Stimulated activated CD4-positive, alpha-beta T cell treated with anti-CD3 and anti-CD28 coated beads, Interleukin-1b, Interleukin-23, amount 100 ng/mL, for 1 hour (primary cell): ENCODE data around the gene PCDHA4.
"Not testable (repeated sequence)": the region's sequence is repeated elsewhere in the genome, so short reads cannot be mapped to it uniquely, and the experiment has no call there.

Experiments used
- DNase-seq, 2 donors: peaks; one replicate each; pipeline ENCODE4 v3.0.0-alpha.2; 2020; ENCODE audit warnings: low read depth in 2 of 2

The PCDHA4 gene

DNA sequence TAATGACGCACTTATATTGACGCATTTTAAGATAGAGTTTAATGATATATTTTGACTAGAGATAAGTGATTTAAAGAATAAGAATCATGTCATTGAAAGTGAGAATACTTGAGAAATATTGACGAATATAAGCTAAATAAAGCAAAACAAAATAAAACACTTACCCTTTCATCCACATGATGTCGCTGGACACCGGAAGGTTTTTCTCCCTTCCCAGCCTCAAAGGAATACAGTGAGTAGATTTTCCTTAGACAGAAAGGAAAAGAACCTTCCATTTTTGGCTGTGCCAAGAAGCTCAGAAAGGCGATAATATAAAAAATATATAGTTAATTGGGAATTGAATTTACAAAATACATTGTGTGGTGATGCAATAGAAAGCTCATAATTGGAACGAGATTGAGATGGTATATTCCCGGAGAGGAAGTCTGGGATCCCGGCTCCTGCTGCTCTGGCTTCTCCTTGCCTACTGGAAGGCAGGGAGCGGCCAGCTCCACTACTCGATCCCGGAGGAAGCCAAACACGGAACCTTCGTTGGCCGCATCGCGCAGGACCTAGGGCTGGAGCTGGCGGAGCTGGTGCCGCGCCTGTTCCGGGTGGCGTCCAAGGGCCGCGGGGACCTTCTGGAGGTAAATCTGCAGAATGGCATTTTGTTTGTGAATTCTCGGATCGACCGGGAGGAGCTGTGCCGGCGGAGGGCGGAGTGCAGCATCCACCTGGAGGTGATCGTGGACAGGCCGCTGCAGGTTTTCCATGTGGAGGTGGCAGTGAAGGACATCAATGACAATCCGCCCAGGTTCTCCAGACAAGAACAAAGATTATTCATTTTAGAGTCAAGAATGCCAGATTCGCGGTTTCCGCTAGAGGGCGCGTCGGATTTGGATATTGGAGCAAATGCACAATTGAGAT lies 14.8 kb downstream of the PCDHA4 start, which contains the start of gene PCDHA5:
Gene PCDHA5 (plus strand): TSS at position 239 of the 906 bp plus-strand sequence.
- DNase-seq: no peak

DNA sequence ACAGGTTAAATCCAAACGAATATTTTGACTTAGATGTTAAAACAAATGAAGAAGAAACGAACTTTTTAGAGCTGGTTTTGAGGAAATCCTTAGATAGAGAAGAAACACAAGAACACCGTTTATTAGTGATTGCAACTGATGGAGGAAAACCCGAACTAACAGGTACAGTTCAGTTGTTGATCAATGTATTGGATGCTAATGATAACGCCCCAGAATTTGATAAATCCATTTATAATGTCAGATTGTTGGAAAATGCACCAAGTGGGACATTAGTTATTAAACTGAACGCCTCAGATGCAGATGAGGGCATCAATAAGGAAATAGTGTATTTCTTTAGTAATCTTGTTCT lies 15.4 kb downstream of the PCDHA4 start:
- DNase-seq: no peak

DNA sequence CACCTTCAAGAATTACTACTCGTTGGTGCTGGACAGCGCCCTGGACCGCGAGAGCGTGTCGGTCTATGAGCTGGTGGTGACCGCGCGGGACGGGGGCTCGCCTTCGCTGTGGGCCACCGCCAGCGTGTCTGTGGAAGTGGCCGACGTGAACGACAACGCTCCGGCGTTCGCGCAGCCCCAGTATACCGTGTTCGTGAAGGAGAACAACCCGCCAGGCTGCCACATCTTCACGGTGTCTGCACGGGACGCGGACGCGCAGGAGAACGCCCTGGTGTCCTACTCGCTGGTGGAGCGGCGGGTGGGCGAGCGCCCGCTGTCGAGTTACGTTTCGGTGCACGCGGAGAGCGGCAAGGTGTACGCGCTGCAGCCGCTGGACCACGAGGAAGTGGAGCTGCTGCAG lies 16.1 kb downstream of the PCDHA4 start:
- DNase-seq: not testable (repeated sequence)

DNA sequence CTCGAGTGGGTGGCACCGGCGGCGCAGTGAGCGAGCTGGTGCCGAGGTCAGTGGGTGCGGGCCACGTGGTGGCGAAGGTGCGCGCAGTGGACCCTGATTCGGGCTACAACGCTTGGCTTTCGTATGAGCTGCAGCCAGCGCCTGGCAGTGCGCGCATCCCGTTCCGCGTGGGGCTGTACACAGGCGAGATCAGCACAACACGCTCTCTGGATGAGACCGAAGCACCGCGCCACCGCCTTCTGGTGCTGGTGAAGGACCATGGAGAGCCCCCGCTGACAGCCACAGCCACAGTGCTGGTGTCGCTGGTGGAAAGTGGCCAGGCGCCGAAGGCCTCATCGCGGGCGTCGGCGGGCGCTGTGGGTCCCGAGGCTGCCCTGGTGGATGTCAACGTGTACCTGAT lies 16.6 kb downstream of the PCDHA4 start:
- DNase-seq: no peak

DNA sequence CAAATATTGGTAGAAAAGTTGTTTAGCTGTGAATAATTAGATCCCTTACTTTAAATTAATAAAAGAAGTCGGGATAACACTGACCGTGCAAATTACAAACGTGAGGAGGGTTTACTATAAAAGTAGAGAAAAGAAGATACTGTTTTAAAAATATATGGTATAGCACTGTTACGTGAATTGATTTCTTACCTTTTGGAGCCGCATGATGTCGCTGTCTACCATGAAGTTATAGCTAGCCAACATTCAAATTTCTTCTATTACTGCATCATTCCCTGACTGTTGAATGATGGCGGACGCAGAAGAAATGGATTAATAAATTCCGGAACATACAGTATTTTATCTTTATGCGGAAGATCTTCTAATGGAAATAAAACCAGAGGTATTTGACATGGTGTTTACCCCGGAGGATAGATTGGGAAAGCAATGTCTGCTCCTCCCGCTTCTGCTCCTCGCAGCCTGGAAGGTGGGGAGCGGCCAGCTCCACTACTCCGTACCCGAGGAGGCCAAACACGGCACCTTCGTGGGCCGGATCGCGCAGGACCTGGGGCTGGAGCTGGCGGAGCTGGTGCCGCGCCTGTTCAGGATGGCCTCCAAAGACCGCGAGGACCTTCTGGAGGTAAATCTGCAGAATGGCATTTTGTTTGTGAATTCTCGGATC lies 21.0 kb downstream of the PCDHA4 start, which contains the start of gene PCDHA6:
Gene PCDHA6 (plus strand): TSS at position 257 of the 658 bp plus-strand sequence. CDS start 132 bp downstream, at position 389.
- no peak for DNase-seq

DNA sequence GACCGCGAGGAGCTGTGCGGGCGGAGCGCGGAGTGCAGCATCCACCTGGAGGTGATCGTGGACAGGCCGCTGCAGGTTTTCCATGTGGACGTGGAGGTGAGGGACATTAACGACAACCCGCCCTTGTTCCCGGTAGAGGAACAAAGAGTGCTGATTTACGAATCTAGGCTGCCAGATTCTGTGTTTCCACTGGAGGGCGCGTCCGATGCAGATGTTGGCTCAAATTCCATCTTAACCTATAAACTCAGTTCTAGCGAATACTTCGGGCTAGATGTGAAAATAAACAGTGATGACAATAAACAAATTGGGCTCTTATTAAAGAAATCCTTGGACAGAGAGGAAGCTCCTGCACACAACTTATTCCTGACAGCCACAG lies 21.5 kb downstream of the PCDHA4 start:
- no peak for DNase-seq

DNA sequence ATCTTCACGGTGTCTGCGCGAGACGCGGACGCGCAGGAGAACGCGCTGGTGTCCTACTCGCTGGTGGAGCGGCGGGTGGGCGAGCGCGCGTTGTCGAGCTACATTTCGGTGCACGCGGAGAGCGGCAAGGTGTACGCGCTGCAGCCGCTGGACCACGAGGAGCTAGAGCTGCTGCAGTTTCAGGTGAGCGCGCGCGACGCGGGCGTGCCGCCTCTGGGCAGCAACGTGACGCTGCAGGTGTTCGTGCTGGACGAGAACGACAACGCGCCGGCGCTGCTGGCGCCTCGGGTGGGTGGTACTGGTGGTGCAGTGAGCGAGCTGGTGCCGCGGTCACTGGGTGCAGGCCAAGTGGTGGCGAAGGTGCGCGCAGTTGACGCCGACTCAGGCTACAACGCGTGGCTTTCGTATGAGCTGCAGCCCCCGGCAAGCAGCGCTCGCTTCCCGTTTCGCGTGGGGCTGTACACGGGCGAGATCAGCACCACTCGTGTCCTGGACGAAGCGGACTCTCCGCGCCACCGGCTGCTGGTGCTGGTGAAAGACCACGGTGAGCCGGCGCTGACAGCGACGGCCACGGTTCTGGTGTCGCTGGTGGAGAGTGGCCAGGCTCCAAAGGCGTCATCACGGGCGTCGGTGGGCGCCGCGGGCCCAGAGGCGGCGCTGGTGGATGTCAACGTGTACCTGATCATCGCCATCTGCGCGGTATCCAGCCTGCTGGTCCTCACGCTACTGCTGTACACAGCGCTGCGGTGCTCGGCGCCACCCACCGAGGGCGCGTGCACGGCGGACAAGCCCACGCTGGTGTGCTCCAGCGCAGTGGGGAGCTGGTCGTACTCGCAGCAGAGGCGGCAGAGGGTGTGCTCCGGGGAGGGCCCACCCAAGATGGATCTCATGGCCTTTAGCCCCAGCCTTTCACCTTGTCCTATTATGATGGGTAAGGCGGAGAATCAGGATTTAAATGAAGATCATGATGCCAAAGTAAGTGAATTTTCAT lies 22.9 kb downstream of the PCDHA4 start:
- DNase-seq: not testable (repeated sequence)

DNA sequence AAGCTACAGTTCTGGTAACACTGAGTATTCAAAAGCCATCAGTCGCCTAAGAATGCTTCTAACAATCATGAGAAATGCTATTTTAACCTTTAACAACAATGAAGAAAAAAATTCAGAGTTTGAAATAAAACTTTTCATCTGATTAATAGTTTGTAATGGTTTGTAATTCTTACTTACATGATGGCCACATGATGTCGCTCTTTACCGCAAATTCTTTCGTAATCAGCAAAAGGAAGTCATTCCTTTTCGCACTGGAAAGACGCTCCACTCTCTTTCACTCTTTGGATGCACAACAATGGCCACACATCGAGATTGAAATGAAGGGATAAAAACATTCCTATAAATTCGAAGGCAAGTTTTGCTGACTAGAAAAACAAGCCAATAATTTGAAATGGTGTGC lies 27.1 kb downstream of the PCDHA4 start, which contains the start of gene PCDHA7:
Gene PCDHA7 (plus strand): TSS at position 277 of the 400 bp plus-strand sequence. CDS start 115 bp downstream, at position 392.
- DNase-seq: no peak

DNA sequence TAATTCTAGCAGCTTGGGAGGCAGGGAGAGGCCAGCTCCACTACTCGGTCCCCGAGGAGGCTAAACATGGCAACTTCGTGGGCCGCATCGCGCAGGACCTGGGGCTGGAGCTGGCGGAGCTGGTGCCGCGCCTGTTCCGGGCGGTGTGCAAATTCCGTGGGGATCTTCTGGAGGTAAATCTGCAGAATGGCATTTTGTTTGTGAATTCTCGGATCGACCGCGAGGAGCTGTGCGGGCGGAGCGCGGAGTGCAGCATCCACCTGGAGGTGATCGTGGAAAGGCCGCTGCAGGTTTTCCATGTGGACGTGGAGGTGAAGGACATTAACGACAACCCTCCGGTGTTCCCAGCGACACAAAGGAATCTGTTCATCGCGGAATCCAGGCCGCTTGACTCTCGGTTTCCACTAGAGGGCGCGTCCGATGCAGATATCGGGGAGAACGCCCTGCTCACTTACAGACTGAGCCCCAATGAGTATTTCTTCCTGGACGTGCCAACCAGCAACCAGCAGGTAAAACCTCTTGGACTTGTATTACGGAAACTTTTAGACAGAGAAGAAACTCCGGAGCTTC lies 27.7 kb downstream of the PCDHA4 start:
- DNase-seq: not testable (repeated sequence)

DNA sequence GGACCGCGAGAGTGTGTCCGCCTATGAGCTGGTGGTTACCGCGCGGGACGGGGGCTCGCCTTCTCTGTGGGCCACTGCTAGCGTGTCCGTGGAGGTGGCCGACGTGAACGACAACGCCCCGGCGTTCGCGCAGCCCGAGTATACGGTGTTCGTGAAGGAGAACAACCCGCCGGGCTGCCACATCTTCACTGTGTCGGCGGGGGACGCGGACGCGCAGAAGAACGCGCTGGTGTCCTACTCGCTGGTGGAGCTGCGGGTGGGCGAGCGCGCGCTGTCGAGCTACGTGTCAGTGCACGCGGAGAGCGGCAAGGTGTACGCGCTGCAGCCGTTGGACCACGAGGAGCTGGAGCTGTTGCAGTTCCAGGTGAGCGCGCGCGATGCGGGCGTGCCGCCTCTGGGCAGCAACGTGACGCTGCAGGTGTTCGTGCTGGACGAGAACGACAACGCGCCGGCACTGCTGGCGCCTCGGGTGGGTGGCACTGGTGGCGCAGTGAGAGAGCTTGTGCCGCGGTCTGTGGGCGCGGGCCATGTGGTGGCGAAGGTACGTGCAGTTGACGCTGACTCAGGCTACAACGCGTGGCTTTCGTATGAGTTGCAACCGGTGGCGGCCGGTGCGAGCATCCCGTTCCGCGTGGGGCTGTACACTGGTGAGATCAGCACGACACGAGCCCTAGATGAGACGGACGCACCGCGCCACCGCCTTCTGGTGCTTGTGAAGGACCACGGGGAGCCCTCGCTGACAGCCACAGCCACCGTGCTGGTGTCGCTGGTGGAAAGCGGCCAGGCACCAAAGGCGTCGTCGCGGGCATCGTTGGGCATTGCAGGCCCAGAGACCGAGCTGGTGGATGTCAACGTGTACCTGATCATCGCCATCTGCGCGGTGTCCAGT lies 29.0 kb downstream of the PCDHA4 start:
- no peak for DNase-seq

DNA sequence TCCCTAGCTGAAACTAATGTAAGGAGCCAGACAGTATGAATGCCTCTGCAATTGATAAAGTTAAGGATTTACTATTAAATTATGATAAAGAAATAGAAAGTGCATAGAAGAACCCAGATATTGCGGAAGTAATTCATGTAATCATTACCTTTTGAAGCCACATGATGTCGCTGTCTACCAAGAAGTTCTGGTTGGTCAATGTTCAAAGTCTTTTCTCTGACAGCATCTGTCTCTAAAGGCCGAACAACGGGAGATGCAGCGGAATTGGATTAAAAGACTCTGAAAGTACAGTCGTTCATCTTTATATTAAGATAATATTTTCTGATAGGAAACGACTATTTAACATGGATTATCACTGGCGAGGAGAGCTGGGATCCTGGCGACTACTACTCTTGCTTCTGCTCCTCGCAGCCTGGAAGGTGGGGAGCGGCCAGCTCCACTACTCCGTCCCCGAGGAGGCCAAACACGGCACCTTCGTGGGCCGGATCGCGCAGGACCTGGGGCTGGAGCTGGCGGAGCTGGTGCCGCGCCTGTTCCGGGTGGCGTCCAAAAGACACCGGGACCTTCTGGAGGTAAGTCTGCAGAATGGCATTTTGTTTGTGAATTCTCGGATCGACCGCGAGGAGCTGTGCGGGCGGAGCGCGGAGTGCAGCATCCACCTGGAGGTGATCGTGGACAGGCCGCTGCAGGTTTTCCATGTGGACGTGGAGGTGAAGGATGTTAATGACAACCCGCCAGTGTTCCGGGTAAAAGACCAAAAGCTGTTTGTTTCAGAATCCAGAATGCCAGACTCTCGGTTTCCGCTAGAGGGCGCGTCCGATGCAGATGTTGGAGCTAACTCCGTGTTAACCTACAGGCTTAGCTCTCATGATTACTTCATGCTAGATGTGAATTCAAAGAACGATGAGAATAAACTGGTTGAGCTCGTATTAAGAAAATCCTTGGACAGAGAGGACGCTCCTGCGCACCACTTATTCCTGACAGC lies 34.4 kb downstream of the PCDHA4 start, which contains the start of gene PCDHA8:
Gene PCDHA8 (plus strand): TSS at position 210 of the 985 bp plus-strand sequence. CDS start 135 bp downstream, at position 345.
- no peak for DNase-seq

DNA sequence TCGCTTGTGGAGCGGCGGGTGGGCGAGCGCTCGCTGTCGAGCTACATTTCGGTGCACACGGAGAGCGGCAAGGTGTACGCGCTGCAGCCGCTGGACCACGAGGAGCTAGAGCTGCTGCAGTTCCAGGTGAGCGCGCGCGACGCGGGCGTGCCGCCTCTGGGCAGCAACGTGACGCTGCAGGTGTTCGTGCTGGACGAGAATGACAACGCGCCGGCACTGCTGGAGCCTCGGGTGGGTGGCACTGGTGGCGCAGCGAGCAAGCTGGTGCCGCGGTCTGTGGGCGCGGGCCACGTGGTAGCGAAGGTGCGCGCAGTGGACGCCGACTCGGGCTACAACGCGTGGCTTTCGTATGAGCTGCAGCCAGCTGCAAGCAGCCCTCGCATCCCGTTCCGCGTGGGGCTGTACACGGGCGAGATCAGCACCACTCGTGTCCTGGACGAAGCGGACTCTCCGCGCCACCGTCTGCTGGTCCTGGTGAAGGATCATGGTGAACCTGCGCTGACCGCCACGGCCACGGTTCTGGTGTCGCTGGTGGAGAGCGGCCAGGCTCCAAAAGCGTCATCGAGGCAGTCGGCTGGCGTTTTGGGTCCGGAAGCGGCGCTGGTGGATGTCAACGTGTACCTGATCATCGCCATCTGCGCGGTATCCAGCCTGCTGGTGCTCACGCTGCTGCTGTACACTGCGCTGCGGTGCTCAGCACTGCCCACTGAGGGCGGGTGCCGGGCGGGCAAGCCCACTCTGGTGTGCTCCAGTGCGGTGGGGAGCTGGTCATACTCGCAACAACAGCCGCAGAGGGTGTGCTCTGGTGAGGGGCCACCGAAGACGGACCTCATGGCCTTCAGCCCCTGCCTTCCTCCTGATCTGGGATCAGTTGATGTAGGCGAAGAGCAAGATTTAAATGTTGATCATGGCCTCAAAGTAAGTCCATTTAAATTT lies 36.2 kb downstream of the PCDHA4 start:
- DNase-seq: no peak

DNA sequence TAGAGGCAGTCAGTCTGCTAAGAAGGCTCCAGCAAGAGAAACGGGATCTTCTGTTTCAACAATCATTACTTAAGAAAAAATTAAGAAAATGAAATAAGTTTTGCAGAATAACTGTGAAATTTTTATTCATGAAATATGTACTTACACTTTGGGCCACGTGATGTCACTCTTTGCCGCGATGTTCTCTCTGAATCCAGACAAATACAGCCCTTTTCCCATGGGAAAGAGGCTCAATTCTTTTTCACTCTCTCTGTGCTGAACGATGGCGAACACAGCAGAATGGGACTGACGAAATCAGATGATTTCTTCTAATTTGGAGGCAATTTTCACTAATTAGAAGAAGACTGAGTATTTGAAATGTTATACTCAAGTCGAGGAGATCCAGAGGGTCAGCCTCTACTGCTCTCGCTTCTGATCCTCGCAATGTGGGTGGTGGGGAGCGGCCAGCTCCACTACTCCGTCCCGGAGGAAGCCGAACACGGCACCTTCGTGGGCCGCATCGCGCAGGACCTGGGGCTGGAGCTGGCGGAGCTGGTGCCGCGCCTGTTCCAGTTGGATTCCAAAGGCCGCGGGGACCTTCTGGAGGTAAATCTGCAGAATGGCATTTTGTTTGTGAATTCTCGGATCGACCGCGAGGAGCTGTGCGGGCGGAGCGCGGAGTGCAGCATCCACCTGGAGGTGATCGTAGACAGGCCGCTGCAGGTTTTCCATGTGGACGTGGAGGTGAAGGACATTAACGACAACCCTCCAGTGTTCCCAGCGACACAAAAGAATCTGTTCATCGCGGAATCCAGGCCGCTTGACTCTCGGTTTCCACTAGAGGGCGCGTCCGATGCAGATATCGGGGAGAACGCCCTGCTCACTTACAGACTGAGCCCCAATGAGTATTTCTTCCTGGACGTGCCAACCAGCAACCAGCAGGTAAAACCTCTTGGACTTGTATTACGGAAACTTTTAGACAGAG lies 41.6 kb downstream of the PCDHA4 start, which contains the start of gene PCDHA9:
Gene PCDHA9 (plus strand): TSS at position 244 of the 964 bp plus-strand sequence. CDS start 114 bp downstream, at position 358.
- DNase-seq: not testable (repeated sequence)

DNA sequence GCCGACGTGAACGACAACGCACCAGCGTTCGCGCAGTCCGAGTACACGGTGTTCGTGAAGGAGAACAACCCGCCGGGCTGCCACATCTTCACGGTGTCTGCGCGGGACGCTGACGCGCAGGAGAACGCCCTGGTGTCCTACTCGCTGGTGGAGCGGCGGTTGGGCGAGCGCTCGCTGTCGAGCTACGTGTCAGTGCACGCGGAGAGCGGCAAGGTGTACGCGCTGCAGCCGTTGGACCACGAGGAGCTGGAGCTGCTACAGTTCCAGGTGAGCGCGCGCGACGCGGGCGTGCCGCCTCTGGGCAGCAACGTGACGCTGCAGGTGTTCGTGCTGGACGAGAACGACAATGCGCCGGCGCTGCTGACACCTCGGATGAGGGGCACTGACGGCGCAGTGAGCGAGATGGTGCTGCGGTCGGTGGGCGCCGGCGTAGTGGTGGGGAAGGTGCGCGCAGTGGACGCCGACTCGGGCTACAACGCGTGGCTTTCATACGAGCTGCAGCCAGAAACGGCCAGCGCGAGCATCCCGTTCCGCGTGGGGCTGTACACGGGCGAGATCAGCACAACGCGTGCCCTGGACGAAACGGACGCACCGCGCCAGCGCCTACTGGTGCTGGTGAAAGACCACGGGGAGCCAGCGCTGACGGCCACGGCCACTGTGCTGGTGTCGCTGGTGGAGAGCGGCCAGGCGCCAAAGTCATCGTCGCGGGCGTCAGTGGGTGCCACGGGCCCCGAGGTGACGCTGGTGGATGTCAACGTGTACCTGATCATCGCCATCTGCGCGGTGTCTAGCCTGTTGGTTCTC lies 43.2 kb downstream of the PCDHA4 start:
- DNase-seq: not testable (repeated sequence)
